GM18526 (cell line): ENCODE measurements around the gene VPS13C.

Experiments used
- POLR2A ChIP-seq: IDR thresholded peaks from 3 replicates; pipeline ENCODE4 v1.6.1; 2011; ENCODE audit not compliant: insufficient read length; ENCODE audit errors: extremely low read depth

The VPS13C gene

DNA sequence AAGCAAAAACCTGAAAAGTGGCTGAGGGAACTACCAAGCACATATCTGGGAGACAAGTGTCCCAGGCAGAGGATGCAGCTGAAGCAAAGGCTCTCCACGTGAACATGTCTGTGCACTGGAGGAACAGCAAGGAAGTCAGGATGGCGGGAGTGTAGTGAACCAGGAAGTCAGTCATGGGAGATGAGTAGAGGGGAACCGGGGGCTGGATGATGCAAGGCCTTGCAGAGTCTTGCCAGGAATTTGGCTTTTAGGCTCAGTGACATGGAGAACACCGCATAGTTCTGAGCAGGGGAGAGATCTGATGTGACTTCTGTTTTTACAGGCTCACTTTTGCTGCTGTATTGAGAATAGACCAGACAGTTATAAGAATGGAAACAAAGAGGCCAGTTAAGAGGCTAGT lies 25.5 kb upstream of the VPS13C start:
- TF ChIP-seq POLR2A, result no peak

GRCh38 chr15:62083194-62084154 lies 23.2 kb upstream of the VPS13C start:
- no peak for TF ChIP-seq POLR2A

- no peak for TF ChIP-seq POLR2A
Measured at GRCh38 chr15:62079594-62079993, 19.3 kb upstream of the VPS13C start.

- TF ChIP-seq POLR2A, result no peak
Measured at GRCh38 chr15:62075595-62076277, 15.5 kb upstream of the VPS13C start.

DNA sequence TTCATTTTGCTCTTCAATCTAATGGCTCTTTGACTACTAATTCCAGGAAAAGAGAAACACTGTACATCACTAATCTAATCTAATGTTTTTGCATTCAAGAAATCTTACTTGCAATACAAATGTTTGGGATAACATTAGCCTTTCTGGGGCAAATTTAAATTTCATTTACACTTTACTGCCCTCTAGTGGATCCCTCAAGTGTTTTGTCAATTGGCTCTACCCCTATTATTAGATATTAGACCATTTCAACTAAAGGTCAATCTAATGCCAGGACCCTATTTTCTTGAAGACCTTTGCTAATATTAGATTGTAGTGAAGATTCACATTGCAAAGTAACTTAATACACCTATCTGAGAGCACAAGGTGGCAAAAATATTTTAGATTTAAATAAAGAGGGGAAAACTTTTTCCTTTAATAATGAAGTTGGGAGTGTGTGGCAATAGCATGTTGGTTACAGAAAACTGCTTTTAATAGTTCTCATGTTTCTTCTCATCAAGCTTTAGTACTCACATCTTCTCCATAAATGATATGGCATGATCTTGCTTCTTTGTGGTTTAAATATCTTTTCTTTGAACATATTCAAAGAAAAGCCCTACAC lies 11.6 kb upstream of the VPS13C start:
- TF ChIP-seq POLR2A, result no peak

DNA sequence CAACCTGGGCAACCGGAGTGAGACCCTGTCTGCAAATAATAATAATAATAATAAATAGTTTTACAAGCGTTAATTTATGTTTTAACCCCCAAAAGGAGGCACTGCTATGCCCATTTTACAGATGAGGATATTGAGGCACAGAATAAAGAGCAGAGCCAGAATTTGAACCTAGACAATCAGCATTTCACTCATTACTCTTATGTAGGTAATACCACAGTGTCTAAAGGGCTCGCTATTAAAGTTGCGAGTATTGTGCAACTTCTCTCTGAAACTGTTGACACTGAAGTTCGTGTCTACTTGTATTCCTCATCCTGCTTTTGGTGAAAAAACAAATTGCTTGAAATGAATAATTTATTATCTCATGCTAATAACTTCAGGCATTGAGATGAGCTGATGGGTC lies 9.3 kb upstream of the VPS13C start:
- TF ChIP-seq POLR2A, result no peak

DNA sequence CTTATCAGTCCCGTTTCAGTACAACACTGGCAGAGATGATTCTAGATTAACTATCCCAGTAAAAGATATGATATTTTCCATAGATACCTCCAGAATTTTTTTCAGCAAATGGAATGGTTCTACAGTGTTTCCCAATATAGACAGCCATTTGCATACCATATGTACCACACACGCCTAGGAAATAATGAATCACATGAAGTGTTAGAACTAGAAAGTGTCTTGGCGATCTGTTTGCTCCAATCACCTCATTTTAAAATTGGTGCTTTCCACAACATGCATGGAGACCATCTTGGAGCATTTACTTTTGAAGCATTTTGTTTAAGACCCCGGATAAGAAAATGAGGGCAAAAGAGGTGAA lies 8.5 kb upstream of the VPS13C start:
- no peak for TF ChIP-seq POLR2A

DNA sequence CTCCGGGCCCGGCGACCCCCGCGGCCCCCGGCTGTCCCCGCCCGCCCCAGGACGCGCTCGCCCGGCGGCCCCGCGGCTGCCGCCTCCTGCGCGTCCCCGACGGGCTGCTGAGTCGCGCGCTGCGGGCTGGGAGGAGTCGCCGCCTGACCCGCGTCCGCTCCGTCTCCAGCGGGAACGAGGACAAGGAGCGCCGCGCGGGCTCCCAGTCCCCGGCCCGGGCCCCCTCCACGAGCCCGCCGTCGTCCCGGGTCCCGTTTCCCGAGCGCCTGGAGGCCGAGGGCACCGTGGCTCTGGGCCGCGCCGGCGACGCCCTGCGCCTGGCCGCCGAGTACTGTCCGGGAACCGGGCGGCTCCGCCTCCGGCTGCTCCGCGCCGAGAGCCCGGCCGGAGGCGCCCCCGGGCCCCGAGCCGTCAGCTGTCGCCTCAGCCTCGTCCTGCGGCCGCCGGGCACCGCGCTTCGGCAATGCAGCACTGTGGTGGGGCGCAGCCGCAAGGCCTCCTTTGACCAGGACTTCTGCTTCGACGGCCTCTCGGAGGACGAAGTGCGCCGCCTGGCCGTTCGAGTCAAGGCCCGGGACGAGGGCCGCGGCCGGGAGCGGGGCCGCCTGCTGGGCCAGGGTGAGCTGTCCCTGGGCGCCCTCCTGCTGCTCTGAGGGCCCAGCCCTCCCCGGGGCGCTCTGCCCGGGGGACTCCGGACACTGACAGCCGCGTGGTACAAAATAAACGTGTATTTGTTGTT lies 8.0 kb upstream of the VPS13C start:
- no peak for TF ChIP-seq POLR2A

GRCh38 chr15:62067448-62068044 lies 7.3 kb upstream of the VPS13C start:
- no peak for TF ChIP-seq POLR2A

- TF ChIP-seq POLR2A, result no peak
Measured at GRCh38 chr15:62066663-62067447, 6.6 kb upstream of the VPS13C start, which contains the start of gene C2CD4A. Gene C2CD4A, plus strand, starts transcription at chr15:62066977. Its CDS starts 637 bp downstream, at chr15:62067614.

- no peak for TF ChIP-seq POLR2A
Measured at GRCh38 chr15:62063825-62064635, 3.8 kb upstream of the VPS13C start.

- TF ChIP-seq POLR2A, result no peak
Measured at GRCh38 chr15:62060896-62061280, 641 bp upstream of the VPS13C start.

- no peak for TF ChIP-seq POLR2A
Measured at GRCh38 chr15:62059816-62060112, 483 bp downstream of the VPS13C start.
